HepG2 (cell line): ENCODE measurements around the gene PEPD. TPM values are rescaled to one million over a fixed set of nuclear protein-coding genes. Genes with fewer than 3 reads are reported as not detected.
A peak's percentile ranks its signal among the peaks of the same experiment; 100 is the strongest.

Source experiments
- ATF7-NPFF ChIP-seq: sonication (generic); formaldehyde crosslinking; IDR thresholded peaks from 2 replicates; pipeline ENCODE4 v1.8.1; 2023; ENCODE audit warnings: mild to moderate bottlenecking, low read depth, missing genetic modification reagents, moderate library complexity
- ATM ChIP-seq: fragments of 450-650 bp; IDR thresholded peaks from 2 replicates; pipeline ENCODE4 v1.7.1; 2017; ENCODE audit warnings: mild to moderate bottlenecking, borderline replicate concordance
- CC2D1A ChIP-seq: sonication (generic); formaldehyde crosslinking; IDR thresholded peaks from 2 replicates; pipeline ENCODE4 v1.8.1; 2023; ENCODE audit warnings: mild to moderate bottlenecking, missing genetic modification reagents
- FOXK1 ChIP-seq: sonication (generic); formaldehyde crosslinking; IDR thresholded peaks from 2 replicates; pipeline ENCODE4 v1.4.0; 2020; ENCODE audit warnings: low read depth, missing genetic modification reagents, borderline replicate concordance
- GATAD2A ChIP-seq: IDR thresholded peaks from 2 replicates; pipeline ENCODE4 v1.6.1; 2016
- KLF15 ChIP-seq: sonication (generic); formaldehyde crosslinking; IDR thresholded peaks from 2 replicates; pipeline ENCODE4 v1.8.1; 2023; ENCODE audit warnings: borderline replicate concordance, mild to moderate bottlenecking, inconsistent platforms, missing genetic modification reagents, mixed read lengths
- KLF9 ChIP-seq: IDR thresholded peaks from 2 replicates; pipeline ENCODE4 v1.6.1; 2016; ENCODE audit warnings: low read depth
- PHF21A ChIP-seq: sonication (generic); formaldehyde crosslinking; IDR thresholded peaks from 2 replicates; pipeline ENCODE4 v1.5.0; 2020; ENCODE audit warnings: mild to moderate bottlenecking, missing genetic modification reagents
- ZBTB44 ChIP-seq: sonication (generic); formaldehyde crosslinking; IDR thresholded peaks from 2 replicates; pipeline ENCODE4 v1.4.0; 2020; ENCODE audit warnings: missing genetic modification reagents
- ZMYM3 ChIP-seq: sonication (generic); formaldehyde crosslinking; IDR thresholded peaks from 2 replicates; pipeline ENCODE4 v1.5.1; 2020; ENCODE audit warnings: mild to moderate bottlenecking, missing genetic modification reagents
- ZNF17 ChIP-seq: sonication (generic); formaldehyde crosslinking; IDR thresholded peaks from 2 replicates; pipeline ENCODE4 v1.5.0; 2020; ENCODE audit warnings: mild to moderate bottlenecking, missing genetic modification reagents
- ZNF296 ChIP-seq: sonication (generic); formaldehyde crosslinking; conservative IDR thresholded peaks from 2 replicates; pipeline ENCODE4 v1.5.0; 2020; ENCODE audit warnings: mild to moderate bottlenecking, missing genetic modification reagents
- ZNF383 ChIP-seq: sonication (generic); formaldehyde crosslinking; IDR thresholded peaks from 2 replicates; pipeline ENCODE4 v1.4.0; 2020; ENCODE audit warnings: missing genetic modification reagents, mild to moderate bottlenecking, borderline replicate concordance
- polyA plus RNA-seq, 8 experiments: library from polyadenylated mRNA; depleted of rRNA in 3 of 8; stranded (reverse) in 7 of 8; unstranded in 1 of 8; fragments of >200 nt; fragmentation: Illumina TruSeq in 4 of 8; extraction: Trizol in 4 of 8; gene quantifications; 2 replicates each; pipeline versions ENCODE4 v1.2.1 to v1.2.3, GENCODE V29; 2011 to 2016; ENCODE audit warnings: low read depth in 4 of 8, missing spikeins in 1 of 8, mixed read lengths in 1 of 8; ENCODE audit not compliant: insufficient read depth in 1 of 8
- total RNA-seq, 5 experiments: library from RNA; depleted of rRNA; stranded (reverse); fragments of >200 nt; fragmentation: Illumina TruSeq; extraction: Trizol; gene quantifications; 2 replicates each; pipeline ENCODE4 v1.2.3, GENCODE V29; 2016; ENCODE audit warnings: low read depth in 1 of 5

The PEPD gene
- total and polyA plus RNA-seq, 2 of the 13 experiments (the other 11 are each of a cell fraction or from before 2014, with no cell fraction given), result 60.7 to 75.1 TPM

GRCh38 chr19:33349319-33350289 lies 172.0 kb downstream of the PEPD start (continued):
- TF ChIP-seq ATM (no peak), ZNF383 (no peak), KLF15 (CRISPR knock-in tag) (no peak), GATAD2A (CRISPR knock-in tag) (peak; percentile 45; the same call in 1 of the 2 replicates), ZNF296 (CRISPR knock-in tag) (no peak), ZBTB44 (CRISPR knock-in tag) (no peak), ZMYM3 (CRISPR knock-in tag) (0 out of 2 replicates have a peak, but pooled peaks have one; percentile 21), ATF7-NPFF (CRISPR knock-in tag) (no peak), KLF9 (CRISPR knock-in tag) (no peak), ZNF17 (CRISPR knock-in tag) (no peak), PHF21A (CRISPR knock-in tag) (peak; percentile 48; the same call in 1 of the 2 replicates), CC2D1A (no peak), FOXK1 (CRISPR knock-in tag) (0 out of 2 replicates have a peak, but pooled peaks have one; percentile 17)
